HepG2 (cell line): ENCODE results near the gene RAPGEF2. TPM values are rescaled to one million over a fixed set of nuclear protein-coding genes. Genes with fewer than 3 reads are reported as not detected.

Source experiments
- ATAC-seq: fragments of 200-7000 bp; cut with Tn5 transposase; 3 replicates; pipeline ENCODE4 v1.9.1; 2020; ENCODE audit warnings: mild to moderate bottlenecking, moderate library complexity
- BruUV-seq: library from RNA; stranded (reverse); fragments of 400-500 nt; replicated peaks from 2 replicates; lab custom pipeline; 2021; lab: Mats Ljungman, UMichigan
- CTCF ChIA-PET: fragments of 300-600 bp; formaldehyde crosslinking; extraction: SDS; loops from one replicate; lab custom pipeline; 2021; ENCODE audit warnings: low total read pairs, inconsistent platforms, low intra/inter-chr PET ratio; lab: Yijun Ruan, JAX
- POLR2A ChIA-PET: fragments of 350-600 bp; sonication (Branson Sonifier 250); formaldehyde crosslinking; loops from one replicate; lab custom pipeline; 2020; ENCODE audit warnings: antibody characterized with exemption, inconsistent platforms; lab: Yijun Ruan, JAX
- DNase-seq: peaks from one replicate; pipeline ENCODE4 v3.0.0-alpha.2; 2015; ENCODE audit warnings: low spot score
- FAIRE-seq: peaks from 3 replicates; lab custom pipeline; 2011; peaks lifted over from hg19 to GRCh38; lab: Jason Lieb, UNC
- H2AFZ ChIP-seq: one replicate; pipeline ENCODE4 v1.6.1; 2011; ENCODE audit warnings: low read length, inconsistent platforms
- H3K27ac ChIP-seq: fragments of 300-600 bp; 3 replicates; pipeline ENCODE4 v1.8.0; 2011; ENCODE audit warnings: mixed run types, mild to moderate bottlenecking, mixed read lengths, low read length, inconsistent platforms; ENCODE audit not compliant: insufficient read depth; ENCODE audit errors: extremely low read length
- H3K27me3 ChIP-seq, 2 experiments: fragments of 200-600 bp in 1 of 2; 2 replicates in 1 of 2; 3 replicates in 1 of 2; pipeline versions ENCODE4 v1.6.0 to v1.8.0; 2011; ENCODE audit warnings: low read length in 2 of 2, mild to moderate bottlenecking in 2 of 2, moderate library complexity in 2 of 2, inconsistent platforms in 1 of 2; ENCODE audit not compliant: insufficient read depth in 2 of 2, control insufficient read depth in 1 of 2
- H3K36me3 ChIP-seq, 2 experiments: fragments of 200-600 bp in 1 of 2; replicated peaks in 1 of 2; 2 replicates in 1 of 2; 3 replicates in 1 of 2; pipeline versions ENCODE4 v1.5.1 to v1.8.0; 2011; ENCODE audit warnings: low read length in 2 of 2, inconsistent platforms in 1 of 2; ENCODE audit not compliant: insufficient read depth in 2 of 2, control insufficient read depth in 1 of 2
- H3K4me1 ChIP-seq: 2 replicates; pipeline ENCODE4 v1.5.1; 2012; ENCODE audit warnings: low read length, inconsistent platforms; ENCODE audit not compliant: insufficient read depth
- H3K4me2 ChIP-seq: 2 replicates; pipeline ENCODE4 v1.6.0; 2011; ENCODE audit warnings: low read depth, low read length, inconsistent platforms
- H3K4me3 ChIP-seq, 3 experiments: fragments of 200-600 bp in 1 of 3; sonication (generic), shearing (Covaris generic) in 1 of 3; replicated peaks in 1 of 3; 2 replicates each; pipeline ENCODE4 v1.5.1; 2011 to 2016; ENCODE audit warnings: low read length in 3 of 3, inconsistent platforms in 2 of 3, low read depth in 2 of 3, mild to moderate bottlenecking in 2 of 3, control low read depth in 1 of 3, mixed read lengths in 1 of 3; ENCODE audit not compliant: insufficient read depth in 1 of 3
- H3K79me2 ChIP-seq: one replicate; pipeline ENCODE4 v1.6.1; 2011; ENCODE audit warnings: low read length, inconsistent platforms; ENCODE audit not compliant: insufficient read depth
- H3K9ac ChIP-seq: 2 replicates; pipeline ENCODE4 v1.6.0; 2011; ENCODE audit warnings: mild to moderate bottlenecking, low read depth, low read length, inconsistent platforms; ENCODE audit not compliant: insufficient read depth
- H3K9me3 ChIP-seq: 2 replicates; pipeline ENCODE4 v1.5.1; 2012; ENCODE audit warnings: mild to moderate bottlenecking, low read length
- H4K20me1 ChIP-seq: 2 replicates; pipeline ENCODE4 v1.6.0; 2011; ENCODE audit warnings: inconsistent platforms, mild to moderate bottlenecking, low read length, moderate library complexity; ENCODE audit not compliant: insufficient read depth
- REPIN1 ChIP-seq: sonication (generic); formaldehyde crosslinking; IDR thresholded peaks from 2 replicates; pipeline ENCODE4 v1.8.0; 2022; ENCODE audit warnings: missing genetic modification reagents, low read depth, mild to moderate bottlenecking, borderline replicate concordance
- ZFP90 ChIP-seq: sonication (generic); formaldehyde crosslinking; IDR thresholded peaks from 2 replicates; pipeline ENCODE4 v1.8.0; 2022; ENCODE audit warnings: missing genetic modification reagents, mild to moderate bottlenecking, inconsistent platforms, borderline replicate concordance
- ZMAT3 ChIP-seq: sonication (generic); formaldehyde crosslinking; conservative IDR thresholded peaks from 2 replicates; pipeline ENCODE4 v1.7.0; 2021; ENCODE audit warnings: missing genetic modification reagents
- ZNF780A ChIP-seq: sonication (generic); formaldehyde crosslinking; IDR thresholded peaks from 2 replicates; pipeline ENCODE4 v1.8.0; 2022; ENCODE audit warnings: mild to moderate bottlenecking, missing genetic modification reagents, moderate library complexity
- WGBS: methylation state at CpG from one replicate; pipeline ENCODE4 v1.1.6; 2017; ENCODE audit warnings: low lambda C conversion rate; 5-methylcytosine and 5-hydroxymethylcytosine counted together
- in situ Hi-C: cut with HindIII; loops from 2 replicates; pipeline ENCODE4 v1.10.0; 2017; ENCODE audit warnings: low pct_unique_long_range_greater_than_20kb; ENCODE audit not compliant: extremely low pct_ligation_motif_present
- intact Hi-C: fragments of 100-400 bp; cut with micrococcal nuclease; formaldehyde crosslinking; loops from one replicate; pipeline ENCODE4 v1.10.0; 2022; ENCODE audit not compliant: unreplicated experiment
- polyA plus RNA-seq, 8 experiments: library from polyadenylated mRNA; depleted of rRNA in 3 of 8; stranded (reverse) in 7 of 8; unstranded in 1 of 8; fragments of >200 nt; fragmentation: Illumina TruSeq in 4 of 8; extraction: Trizol in 4 of 8; gene quantifications; 2 replicates each; pipeline versions ENCODE4 v1.2.1 to v1.2.3, GENCODE V29; 2011 to 2016; ENCODE audit warnings: low read depth in 4 of 8, missing spikeins in 1 of 8, mixed read lengths in 1 of 8; ENCODE audit not compliant: insufficient read depth in 1 of 8
- total RNA-seq, 5 experiments: library from RNA; depleted of rRNA; stranded (reverse); fragments of >200 nt; fragmentation: Illumina TruSeq; extraction: Trizol; gene quantifications; 2 replicates each; pipeline ENCODE4 v1.2.3, GENCODE V29; 2016; ENCODE audit warnings: low read depth in 1 of 5

The RAPGEF2 gene
- total and polyA plus RNA-seq, 2 of the 13 experiments (the other 11 are each of a cell fraction or from before 2014, with no cell fraction given) = 19.2 to 23.0 TPM

- TF ChIP-seq ZMAT3 (no peak), ZNF780A (no peak)
- Histone ChIP-seq H3K36me3 (peaks cover 9 to 34% of the 10 kb centered on the region in 2 experiments), H3K4me3 (no peak overlapping the region), H2AFZ (no peak overlapping the region), H3K27me3 (no peaks in the 10 kb centered on the region), H3K4me2 (no peak overlapping the region), H3K27ac (no peak overlapping the region), H3K9me3 (no peaks in the 10 kb centered on the region), H4K20me1 (no peaks in the 10 kb centered on the region), H3K79me2 (no peaks in the 10 kb centered on the region), H3K9ac (no peak overlapping the region), H3K4me1 (peaks cover 17% of the 10 kb centered on the region)
- 95% methylated on average over 8 of the region's 8 CpGs for WGBS
- BruUV-seq = TSS peak; percentile 28
- no peak for DNase-seq
- no peak for FAIRE-seq
- POLR2A ChIA-PET = no interaction called here
- intact Hi-C loops (no loop called here), in situ Hi-C loops (no loop called here)
- CTCF ChIA-PET = no interaction called here
- ATAC-seq = no peak
These were observed 240.2 kb downstream of the RAPGEF2 start for GRCh38 chr4:159343116-159343515.

- H3K9me3 ChIP-seq = no peaks in the 10 kb centered on the region
- peaks cover 6 to 19% of the 10 kb centered on the region in 2 experiments for H3K36me3 ChIP-seq
- no peak overlapping the region for H3K9ac ChIP-seq
- no peaks in the 10 kb centered on the region for H3K79me2 ChIP-seq
- H3K4me2 ChIP-seq = no peak overlapping the region
- CTCF ChIA-PET = no interaction called here
- H2AFZ ChIP-seq = no peak overlapping the region
- no TSS peak for BruUV-seq
- H4K20me1 ChIP-seq = no peaks in the 10 kb centered on the region
- no peak overlapping the region for H3K27ac ChIP-seq
- FAIRE-seq (no peak), ATAC-seq (no peak), DNase-seq (no peak)
- in situ Hi-C loops (no loop called here), intact Hi-C loops (no loop called here)
- TF ChIP-seq ZFP90 (CRISPR knock-in tag) (no peak), REPIN1 (CRISPR knock-in tag) (no peak)
- H3K27me3 ChIP-seq = no peaks in the 10 kb centered on the region
- POLR2A ChIA-PET = no interaction called here
- WGBS = 97% methylated on average over 4 of the region's 4 CpGs
- H3K4me1 ChIP-seq = peaks cover 17% of the 10 kb centered on the region
- H3K4me3 ChIP-seq = no peak overlapping the region
These were observed 242.0 kb downstream of the RAPGEF2 start for GRCh38 chr4:159344877-159345276.
